ENCODE measurements around the gene GGTLC3.
"Not testable (repeated sequence)": the region's sequence is repeated elsewhere in the genome, so short reads cannot be mapped to it uniquely, and the experiment has no call there.

GGTLC3 gene

GRCh38 chr22:18513454-18513853, 4.5 kb downstream of the GGTLC3 start:
- DNase-seq (ENCODE audit: low read depth) = not testable (repeated sequence)

GRCh38 chr22:18512378-18512777, 5.6 kb downstream of the GGTLC3 start:
- not testable (repeated sequence) for DNase-seq (ENCODE audit: low read depth)

GRCh38 chr22:18511327-18511726, 6.6 kb downstream of the GGTLC3 start:
- not testable (repeated sequence) for DNase-seq (ENCODE audit: low read depth)

- DNase-seq (ENCODE audit: low read depth) = not testable (repeated sequence)
Measured at GRCh38 chr22:18496227-18496626, 21.7 kb downstream of the GGTLC3 start.

Data from activated T-cell treated with anti-CD3 and anti-CD28 coated beads for 48 hours (primary cell).